CD4-positive, alpha-beta T cell (primary cell): Measurements from ENCODE around the gene SGIP1. TPM values are rescaled to one million over a fixed set of nuclear protein-coding genes. Genes with fewer than 3 reads are reported as not detected.

Experiments
- ATAC-seq: fragments of 200-7000 bp; cut with Tn5 transposase; one replicate; pipeline ENCODE4 v1.10.0; 2022; ENCODE audit warnings: mild to moderate bottlenecking; ENCODE audit not compliant: poor library complexity
- CTCF ChIA-PET: fragments of 350-600 bp; sonication (Branson Sonifier 250); formaldehyde crosslinking; loops from one replicate; lab custom pipeline; 2021; ENCODE audit warnings: antibody characterized with exemption, inconsistent platforms; lab: Charles Lee
- POLR2A ChIA-PET: fragments of 350-600 bp; sonication (Branson Sonifier 250); formaldehyde crosslinking; loops from one replicate; lab custom pipeline; 2021; ENCODE audit warnings: antibody characterized with exemption, inconsistent platforms; lab: Charles Lee
- DNase-seq, 14 experiments: peaks; one replicate each; pipeline ENCODE4 v3.0.0-alpha.2; 2013 to 2020; ENCODE audit warnings: mixed read lengths in 2 of 14
- H3K27ac ChIP-seq, 2 donors: one replicate each; pipeline versions ENCODE4 v1.5.1 to v1.7.0; 2013; ENCODE audit warnings: low read length in 2 of 2, low read depth in 1 of 2, mild to moderate bottlenecking in 1 of 2
- H3K27me3 ChIP-seq, 2 experiments: 1 replicate in 1 of 2; 2 replicates in 1 of 2; pipeline versions ENCODE4 v1.6.1 to v1.7.0; 2013; ENCODE audit warnings: low read length in 2 of 2, control low read depth in 1 of 2, mild to moderate bottlenecking in 1 of 2, moderate library complexity in 1 of 2; ENCODE audit not compliant: insufficient read depth in 2 of 2, control insufficient read depth in 1 of 2
- H3K36me3 ChIP-seq: one replicate; pipeline ENCODE4 v1.6.1; 2013; ENCODE audit warnings: low read length, control low read depth; ENCODE audit not compliant: insufficient read depth
- H3K4me1 ChIP-seq: one replicate; pipeline ENCODE4 v1.6.1; 2013; ENCODE audit warnings: low read length, control low read depth; ENCODE audit not compliant: insufficient read depth
- H3K4me3 ChIP-seq: one replicate; pipeline ENCODE4 v1.5.1; 2013; ENCODE audit warnings: mild to moderate bottlenecking, low read length, moderate library complexity
- H3K9me3 ChIP-seq, 2 experiments: 1 replicate in 1 of 2; 2 replicates in 1 of 2; pipeline versions ENCODE4 v1.6.1 to v1.7.0; 2013; ENCODE audit warnings: low read length in 2 of 2, mild to moderate bottlenecking in 2 of 2, control low read depth in 1 of 2, moderate library complexity in 1 of 2; ENCODE audit not compliant: control insufficient read depth in 1 of 2, insufficient read depth in 1 of 2
- H3K27ac Mint-ChIP-seq: one replicate; pipeline ENCODE4 v1.8.0; 2020; ENCODE audit warnings: mixed read lengths
- H3K27me3 Mint-ChIP-seq: one replicate; pipeline ENCODE4 v1.8.0; 2021; ENCODE audit warnings: mixed read lengths
- H3K36me3 Mint-ChIP-seq: one replicate; pipeline ENCODE4 v1.8.0; 2021; ENCODE audit warnings: low read depth, mixed read lengths
- H3K4me1 Mint-ChIP-seq: one replicate; pipeline ENCODE4 v1.8.0; 2021; ENCODE audit warnings: low read depth, mixed read lengths
- H3K4me3 Mint-ChIP-seq: one replicate; pipeline ENCODE4 v1.8.0; 2020; ENCODE audit warnings: mild to moderate bottlenecking, mixed read lengths
- H3K9me3 Mint-ChIP-seq: one replicate; pipeline ENCODE4 v1.8.0; 2020; ENCODE audit warnings: mixed read lengths
- CTCF ChIP-seq: fragments of 200-600 bp; IDR thresholded peaks from one replicate; pipeline ENCODE4 v1.8.0; 2022; ENCODE audit warnings: antibody characterized with exemption, mild to moderate bottlenecking
- intact Hi-C, 2 experiments: fragments of 100-400 bp; cut with DNase I in 1 of 2; cut with micrococcal nuclease in 1 of 2; formaldehyde crosslinking; loops; one replicate each; pipeline versions ENCODE4 v1.15.1 to v1.9.0; 2023 to 2025; cut with DNase I, micrococcal nuclease
- total RNA-seq, 174 experiments: library from RNA in 2 of 174; stranded (reverse) in 2 of 174; gene quantifications; one replicate each; pipeline ENCODE4 v1.2.3 and lab custom pipeline; 2021 to 2026

The SGIP1 gene
- total RNA-seq, 2 experiments from 2014 or later: 0.84 TPM; not detected in 1

DNA sequence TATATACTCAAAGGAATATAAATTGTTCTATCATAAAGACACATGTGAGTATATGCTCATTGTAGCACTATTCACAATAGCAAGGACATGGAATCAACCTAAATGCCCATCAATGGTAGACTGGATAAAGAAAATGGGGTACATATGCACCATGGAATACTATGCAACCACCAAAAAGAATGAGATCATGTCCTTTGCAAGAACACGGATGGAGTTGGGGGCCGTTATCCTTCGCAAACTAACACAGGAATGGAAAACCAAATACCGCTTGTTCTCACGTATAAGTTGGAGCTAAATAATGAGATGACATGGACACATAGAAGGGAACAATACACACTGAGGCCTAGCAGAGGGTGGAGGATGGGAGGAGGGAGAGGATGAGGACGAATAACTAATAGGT, 16.0 kb upstream of the SGIP1 start:
- Histone ChIP-seq H3K4me3 (no peak overlapping the region), H3K36me3 (no peaks in the 10 kb centered on the region), H3K27ac (no peak overlapping the region), H3K4me1 (no peaks in the 10 kb centered on the region), H3K9me3 (no peaks in the 10 kb centered on the region), H3K27me3 (no peaks in the 10 kb centered on the region)
- intact Hi-C loops: no loop called here
- Mint-ChIP-seq H3K4me1 (no peaks in the 10 kb centered on the region), H3K4me3 (no peak overlapping the region), H3K27me3 (no peaks in the 10 kb centered on the region), H3K27ac (no peak overlapping the region), H3K36me3 (no peaks in the 10 kb centered on the region), H3K9me3 (no peaks in the 10 kb centered on the region)
- CTCF ChIA-PET: no interaction called here
- DNase-seq (no peak), ATAC-seq (no peak)
- POLR2A ChIA-PET: no interaction called here
- no peak for TF ChIP-seq CTCF

- Mint-ChIP-seq H3K27me3 (no peaks in the 10 kb centered on the region), H3K36me3 (no peaks in the 10 kb centered on the region), H3K27ac (no peak overlapping the region), H3K4me3 (no peak overlapping the region), H3K4me1 (no peaks in the 10 kb centered on the region), H3K9me3 (no peaks in the 10 kb centered on the region)
- H3K4me1 ChIP-seq: no peaks in the 10 kb centered on the region
- H3K27me3 ChIP-seq: no peaks in the 10 kb centered on the region
- ATAC-seq (no peak), DNase-seq (no peak)
- no peak for TF ChIP-seq CTCF
- H3K27ac ChIP-seq: no peak overlapping the region
- H3K9me3 ChIP-seq: no peaks in the 10 kb centered on the region
- intact Hi-C loops: no loop called here
- no peak overlapping the region for H3K4me3 ChIP-seq
- POLR2A ChIA-PET: no interaction called here
- CTCF ChIA-PET: no interaction called here
- no peaks in the 10 kb centered on the region for H3K36me3 ChIP-seq
Measured at GRCh38 chr1:66518654-66519053, 15.3 kb upstream of the SGIP1 start.

GRCh38 chr1:66519992-66520391, 14.0 kb upstream of the SGIP1 start:
- H3K27ac ChIP-seq: no peak overlapping the region
- no peak for TF ChIP-seq CTCF
- H3K9me3 ChIP-seq: no peaks in the 10 kb centered on the region
- CTCF ChIA-PET: interaction anchor here (1.3 kb wide), 1 partner anchor 16 kb away, joined by 3 read pairs; no protein-coding TSS in a partner anchor
- H3K27ac Mint-ChIP-seq: no peak overlapping the region
- ATAC-seq (no peak), DNase-seq (no peak)
- H3K4me1 Mint-ChIP-seq: no peaks in the 10 kb centered on the region
- intact Hi-C loops: no loop called here
- H3K4me3 ChIP-seq: no peak overlapping the region
- no peaks in the 10 kb centered on the region for H3K27me3 Mint-ChIP-seq
- H3K36me3 ChIP-seq: no peaks in the 10 kb centered on the region
- no peaks in the 10 kb centered on the region for H3K4me1 ChIP-seq
- no peaks in the 10 kb centered on the region for H3K36me3 Mint-ChIP-seq
- no peak overlapping the region for H3K4me3 Mint-ChIP-seq
- H3K9me3 Mint-ChIP-seq: no peaks in the 10 kb centered on the region
- POLR2A ChIA-PET: no interaction called here
- no peaks in the 10 kb centered on the region for H3K27me3 ChIP-seq
